WTC11 (cell line): ENCODE data around the gene GP9.

ENCODE experiments used
- CBFB ChIP-seq: sonication (generic); formaldehyde crosslinking; IDR thresholded peaks from 2 replicates; pipeline ENCODE4 v1.8.1; 2022; ENCODE audit warnings: mild to moderate bottlenecking, low read depth, missing genetic modification reagents
- ELF4 ChIP-seq: sonication (generic); formaldehyde crosslinking; IDR thresholded peaks from 2 replicates; pipeline ENCODE4 v1.8.1; 2022; ENCODE audit warnings: low read depth, mild to moderate bottlenecking, moderate library complexity, missing genetic modification reagents
- EMX1 ChIP-seq: fragments of 250-450 bp; sonication (Bioruptor Pico); IDR thresholded peaks from 2 replicates; pipeline ENCODE4 v1.8.0; 2021; ENCODE audit warnings: mild to moderate bottlenecking
- IRF2 ChIP-seq: sonication (generic); formaldehyde crosslinking; IDR thresholded peaks from 2 replicates; pipeline ENCODE4 v1.8.0; 2022; ENCODE audit warnings: low read depth, missing genetic modification reagents, borderline replicate concordance
- JUN ChIP-seq: sonication (generic); formaldehyde crosslinking; IDR thresholded peaks from 2 replicates; pipeline ENCODE4 v1.8.0; 2023; ENCODE audit warnings: mild to moderate bottlenecking, missing genetic modification reagents
- NFYB ChIP-seq: sonication (generic); formaldehyde crosslinking; conservative IDR thresholded peaks from 2 replicates; pipeline ENCODE4 v1.8.0; 2022; ENCODE audit warnings: low read depth, missing genetic modification reagents
- NR2C2 ChIP-seq: sonication (generic); formaldehyde crosslinking; IDR thresholded peaks from 2 replicates; pipeline ENCODE4 v1.8.0; 2022; ENCODE audit warnings: mild to moderate bottlenecking, missing genetic modification reagents
- TF ChIP-seq, protein P1 (sequence below): fragments of 200-600 bp; IDR thresholded peaks from 2 replicates; pipeline ENCODE4 v1.8.0; 2022; ENCODE audit warnings: antibody characterized with exemption
- TF ChIP-seq, protein P2 (sequence below): sonication (generic); formaldehyde crosslinking; IDR thresholded peaks from 2 replicates; pipeline ENCODE4 v1.8.0; 2022; ENCODE audit warnings: mild to moderate bottlenecking, missing genetic modification reagents
- TF ChIP-seq, protein P3 (sequence below): sonication (generic); formaldehyde crosslinking; IDR thresholded peaks from 2 replicates; pipeline ENCODE4 v1.8.1; 2022; ENCODE audit warnings: missing genetic modification reagents, borderline replicate concordance
- TF ChIP-seq, protein P4 (sequence below): sonication (generic); formaldehyde crosslinking; conservative IDR thresholded peaks from 2 replicates; pipeline ENCODE4 v1.8.1; 2023; ENCODE audit warnings: mild to moderate bottlenecking, low read depth, missing genetic modification reagents, moderate library complexity
- TF ChIP-seq, protein P5 (sequence below): sonication (generic); formaldehyde crosslinking; IDR thresholded peaks from 2 replicates; pipeline ENCODE4 v1.8.1; 2022; ENCODE audit warnings: mild to moderate bottlenecking, missing genetic modification reagents, moderate library complexity, borderline replicate concordance
- TF ChIP-seq, protein P6 (sequence below): sonication (generic); formaldehyde crosslinking; IDR thresholded peaks from 2 replicates; pipeline ENCODE4 v1.8.1; 2023; ENCODE audit warnings: mild to moderate bottlenecking, missing genetic modification reagents, borderline replicate concordance

DNA sequence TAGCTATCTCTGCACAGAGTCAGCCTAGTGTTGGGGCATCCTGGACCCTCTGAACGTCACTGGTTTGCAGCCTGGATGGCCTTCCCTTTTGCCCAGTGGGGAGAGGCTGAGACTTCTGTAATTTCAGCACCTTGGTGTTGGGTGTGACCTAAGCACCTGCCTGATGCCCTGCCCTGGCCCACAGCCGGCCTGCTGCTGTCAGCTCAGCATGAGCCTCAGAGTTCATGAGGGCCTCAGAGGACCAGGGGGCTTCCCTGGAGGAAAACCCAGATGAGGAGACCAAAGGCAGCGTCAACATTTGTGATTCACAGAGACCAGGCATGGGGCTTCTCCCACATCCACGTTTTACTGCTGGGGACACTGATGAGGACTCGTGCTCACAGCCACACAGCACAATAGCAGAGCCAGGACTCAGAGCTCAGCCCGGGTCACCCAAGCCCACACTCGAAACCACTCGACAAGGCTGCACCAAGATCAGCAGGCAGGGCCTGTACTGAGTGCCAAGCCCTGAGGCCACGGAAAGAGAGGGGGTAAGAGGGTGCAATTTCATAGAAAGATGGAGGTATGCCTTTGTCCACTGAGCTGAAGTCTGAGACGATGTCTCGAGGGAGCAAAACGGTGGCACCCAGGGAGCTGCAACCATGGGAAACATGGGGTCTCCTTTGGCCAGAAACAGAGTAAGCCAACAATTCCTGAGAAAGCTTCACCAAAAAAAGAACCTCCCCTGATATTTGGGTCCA, 9.9 kb upstream of the GP9 start:
- TF ChIP-seq, protein P1, sequence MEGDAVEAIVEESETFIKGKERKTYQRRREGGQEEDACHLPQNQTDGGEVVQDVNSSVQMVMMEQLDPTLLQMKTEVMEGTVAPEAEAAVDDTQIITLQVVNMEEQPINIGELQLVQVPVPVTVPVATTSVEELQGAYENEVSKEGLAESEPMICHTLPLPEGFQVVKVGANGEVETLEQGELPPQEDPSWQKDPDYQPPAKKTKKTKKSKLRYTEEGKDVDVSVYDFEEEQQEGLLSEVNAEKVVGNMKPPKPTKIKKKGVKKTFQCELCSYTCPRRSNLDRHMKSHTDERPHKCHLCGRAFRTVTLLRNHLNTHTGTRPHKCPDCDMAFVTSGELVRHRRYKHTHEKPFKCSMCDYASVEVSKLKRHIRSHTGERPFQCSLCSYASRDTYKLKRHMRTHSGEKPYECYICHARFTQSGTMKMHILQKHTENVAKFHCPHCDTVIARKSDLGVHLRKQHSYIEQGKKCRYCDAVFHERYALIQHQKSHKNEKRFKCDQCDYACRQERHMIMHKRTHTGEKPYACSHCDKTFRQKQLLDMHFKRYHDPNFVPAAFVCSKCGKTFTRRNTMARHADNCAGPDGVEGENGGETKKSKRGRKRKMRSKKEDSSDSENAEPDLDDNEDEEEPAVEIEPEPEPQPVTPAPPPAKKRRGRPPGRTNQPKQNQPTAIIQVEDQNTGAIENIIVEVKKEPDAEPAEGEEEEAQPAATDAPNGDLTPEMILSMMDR: no peak
- TF ChIP-seq, protein P2, sequence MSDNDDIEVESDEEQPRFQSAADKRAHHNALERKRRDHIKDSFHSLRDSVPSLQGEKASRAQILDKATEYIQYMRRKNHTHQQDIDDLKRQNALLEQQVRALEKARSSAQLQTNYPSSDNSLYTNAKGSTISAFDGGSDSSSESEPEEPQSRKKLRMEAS (CRISPR knock-in tag): no peak
- TF ChIP-seq NR2C2 (no peak), CBFB (CRISPR knock-in tag) (no peak), JUN (CRISPR knock-in tag) (no peak), ELF4 (CRISPR knock-in tag) (no peak), EMX1 (CRISPR knock-in tag) (no peak), NFYB (CRISPR knock-in tag) (no peak), IRF2 (CRISPR knock-in tag) (no peak)
- TF ChIP-seq, protein P3, sequence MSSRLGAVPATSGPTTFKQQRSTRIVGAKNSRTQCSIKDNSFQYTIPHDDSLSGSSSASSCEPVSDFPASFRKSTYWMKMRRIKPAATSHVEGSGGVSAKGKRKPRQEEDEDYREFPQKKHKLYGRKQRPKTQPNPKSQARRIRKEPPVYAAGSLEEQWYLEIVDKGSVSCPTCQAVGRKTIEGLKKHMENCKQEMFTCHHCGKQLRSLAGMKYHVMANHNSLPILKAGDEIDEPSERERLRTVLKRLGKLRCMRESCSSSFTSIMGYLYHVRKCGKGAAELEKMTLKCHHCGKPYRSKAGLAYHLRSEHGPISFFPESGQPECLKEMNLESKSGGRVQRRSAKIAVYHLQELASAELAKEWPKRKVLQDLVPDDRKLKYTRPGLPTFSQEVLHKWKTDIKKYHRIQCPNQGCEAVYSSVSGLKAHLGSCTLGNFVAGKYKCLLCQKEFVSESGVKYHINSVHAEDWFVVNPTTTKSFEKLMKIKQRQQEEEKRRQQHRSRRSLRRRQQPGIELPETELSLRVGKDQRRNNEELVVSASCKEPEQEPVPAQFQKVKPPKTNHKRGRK: no peak
- TF ChIP-seq, protein P4, sequence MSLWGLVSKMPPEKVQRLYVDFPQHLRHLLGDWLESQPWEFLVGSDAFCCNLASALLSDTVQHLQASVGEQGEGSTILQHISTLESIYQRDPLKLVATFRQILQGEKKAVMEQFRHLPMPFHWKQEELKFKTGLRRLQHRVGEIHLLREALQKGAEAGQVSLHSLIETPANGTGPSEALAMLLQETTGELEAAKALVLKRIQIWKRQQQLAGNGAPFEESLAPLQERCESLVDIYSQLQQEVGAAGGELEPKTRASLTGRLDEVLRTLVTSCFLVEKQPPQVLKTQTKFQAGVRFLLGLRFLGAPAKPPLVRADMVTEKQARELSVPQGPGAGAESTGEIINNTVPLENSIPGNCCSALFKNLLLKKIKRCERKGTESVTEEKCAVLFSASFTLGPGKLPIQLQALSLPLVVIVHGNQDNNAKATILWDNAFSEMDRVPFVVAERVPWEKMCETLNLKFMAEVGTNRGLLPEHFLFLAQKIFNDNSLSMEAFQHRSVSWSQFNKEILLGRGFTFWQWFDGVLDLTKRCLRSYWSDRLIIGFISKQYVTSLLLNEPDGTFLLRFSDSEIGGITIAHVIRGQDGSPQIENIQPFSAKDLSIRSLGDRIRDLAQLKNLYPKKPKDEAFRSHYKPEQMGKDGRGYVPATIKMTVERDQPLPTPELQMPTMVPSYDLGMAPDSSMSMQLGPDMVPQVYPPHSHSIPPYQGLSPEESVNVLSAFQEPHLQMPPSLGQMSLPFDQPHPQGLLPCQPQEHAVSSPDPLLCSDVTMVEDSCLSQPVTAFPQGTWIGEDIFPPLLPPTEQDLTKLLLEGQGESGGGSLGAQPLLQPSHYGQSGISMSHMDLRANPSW: no peak
- TF ChIP-seq, protein P5, sequence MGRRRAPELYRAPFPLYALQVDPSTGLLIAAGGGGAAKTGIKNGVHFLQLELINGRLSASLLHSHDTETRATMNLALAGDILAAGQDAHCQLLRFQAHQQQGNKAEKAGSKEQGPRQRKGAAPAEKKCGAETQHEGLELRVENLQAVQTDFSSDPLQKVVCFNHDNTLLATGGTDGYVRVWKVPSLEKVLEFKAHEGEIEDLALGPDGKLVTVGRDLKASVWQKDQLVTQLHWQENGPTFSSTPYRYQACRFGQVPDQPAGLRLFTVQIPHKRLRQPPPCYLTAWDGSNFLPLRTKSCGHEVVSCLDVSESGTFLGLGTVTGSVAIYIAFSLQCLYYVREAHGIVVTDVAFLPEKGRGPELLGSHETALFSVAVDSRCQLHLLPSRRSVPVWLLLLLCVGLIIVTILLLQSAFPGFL (CRISPR knock-in tag): no peak
- TF ChIP-seq, protein P6, sequence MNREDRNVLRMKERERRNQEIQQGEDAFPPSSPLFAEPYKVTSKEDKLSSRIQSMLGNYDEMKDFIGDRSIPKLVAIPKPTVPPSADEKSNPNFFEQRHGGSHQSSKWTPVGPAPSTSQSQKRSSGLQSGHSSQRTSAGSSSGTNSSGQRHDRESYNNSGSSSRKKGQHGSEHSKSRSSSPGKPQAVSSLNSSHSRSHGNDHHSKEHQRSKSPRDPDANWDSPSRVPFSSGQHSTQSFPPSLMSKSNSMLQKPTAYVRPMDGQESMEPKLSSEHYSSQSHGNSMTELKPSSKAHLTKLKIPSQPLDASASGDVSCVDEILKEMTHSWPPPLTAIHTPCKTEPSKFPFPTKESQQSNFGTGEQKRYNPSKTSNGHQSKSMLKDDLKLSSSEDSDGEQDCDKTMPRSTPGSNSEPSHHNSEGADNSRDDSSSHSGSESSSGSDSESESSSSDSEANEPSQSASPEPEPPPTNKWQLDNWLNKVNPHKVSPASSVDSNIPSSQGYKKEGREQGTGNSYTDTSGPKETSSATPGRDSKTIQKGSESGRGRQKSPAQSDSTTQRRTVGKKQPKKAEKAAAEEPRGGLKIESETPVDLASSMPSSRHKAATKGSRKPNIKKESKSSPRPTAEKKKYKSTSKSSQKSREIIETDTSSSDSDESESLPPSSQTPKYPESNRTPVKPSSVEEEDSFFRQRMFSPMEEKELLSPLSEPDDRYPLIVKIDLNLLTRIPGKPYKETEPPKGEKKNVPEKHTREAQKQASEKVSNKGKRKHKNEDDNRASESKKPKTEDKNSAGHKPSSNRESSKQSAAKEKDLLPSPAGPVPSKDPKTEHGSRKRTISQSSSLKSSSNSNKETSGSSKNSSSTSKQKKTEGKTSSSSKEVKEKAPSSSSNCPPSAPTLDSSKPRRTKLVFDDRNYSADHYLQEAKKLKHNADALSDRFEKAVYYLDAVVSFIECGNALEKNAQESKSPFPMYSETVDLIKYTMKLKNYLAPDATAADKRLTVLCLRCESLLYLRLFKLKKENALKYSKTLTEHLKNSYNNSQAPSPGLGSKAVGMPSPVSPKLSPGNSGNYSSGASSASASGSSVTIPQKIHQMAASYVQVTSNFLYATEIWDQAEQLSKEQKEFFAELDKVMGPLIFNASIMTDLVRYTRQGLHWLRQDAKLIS (CRISPR knock-in tag): no peak
